K562 (cell line): Measurements from ENCODE around the gene FAM110D. TPM values are rescaled to one million over a fixed set of nuclear protein-coding genes. Genes with fewer than 3 reads are reported as not detected.

Experiments
- ETS2 ChIP-seq: IDR thresholded peaks from 2 replicates; pipeline ENCODE4 v1.6.1; 2016; ENCODE audit warnings: borderline replicate concordance, missing genetic modification characterization, mild to moderate bottlenecking, moderate library complexity, missing compliant biosample characterization; ENCODE audit not compliant: poor library complexity, severe bottlenecking
- HDAC6 ChIP-seq: IDR thresholded peaks from 2 replicates; pipeline ENCODE4 v1.6.1; 2012; ENCODE audit warnings: low read depth, mild to moderate bottlenecking, control low read depth, inconsistent platforms, low read length, moderate library complexity
- HNRNPK ChIP-seq: fragments of 200-400 bp; formaldehyde crosslinking; IDR thresholded peaks from one replicate; pipeline ENCODE4 v1.6.1; 2018; ENCODE audit warnings: mild to moderate bottlenecking, low read depth, low read length; ENCODE audit not compliant: poor library complexity, severe bottlenecking
- HNRNPUL1 ChIP-seq: fragments of 200-400 bp; formaldehyde crosslinking; IDR thresholded peaks from 2 replicates; pipeline ENCODE4 v1.6.1; 2017; ENCODE audit warnings: low read length
- RNF2 ChIP-seq: sonication (generic); IDR thresholded peaks from 2 replicates; pipeline ENCODE4 v1.6.1; 2016
- polyA plus RNA-seq, 8 experiments: library from polyadenylated mRNA; depleted of rRNA in 4 of 8; stranded (reverse) in 5 of 8; unstranded in 3 of 8; fragments of >200 nt; fragmentation: Nextera tagmentation in 2 of 8; fragmentation: Illumina TruSeq in 1 of 8; extraction: Ambion mirVana in 2 of 8; extraction: Trizol in 1 of 8; gene quantifications; 2 replicates each; pipeline versions ENCODE4 v1.2.1 to v1.2.3, GENCODE V29; 2011 to 2014; ENCODE audit warnings: inconsistent platforms in 1 of 8, missing spikeins in 1 of 8
- total RNA-seq, 7 experiments: library from RNA; depleted of rRNA in 6 of 7; stranded (reverse); fragments of >200 nt in 6 of 7; fragmentation: Illumina TruSeq in 2 of 7; extraction: Trizol in 2 of 7; gene quantifications; 2 replicates each; pipeline versions ENCODE4 v1.2.1 to v1.2.3, GENCODE V29; 2011 to 2021; ENCODE audit warnings: low replicate concordance in 1 of 7
- TF ChIP-seq, protein P1 (sequence below): sonication (generic); formaldehyde crosslinking; IDR thresholded peaks from 2 replicates; pipeline ENCODE4 v1.8.0; 2022; ENCODE audit warnings: missing genetic modification reagents, mild to moderate bottlenecking, borderline replicate concordance
- TF ChIP-seq, protein P2 (sequence below), 2 experiments: fragments of 450-650 bp in 1 of 2; sonication (generic) in 1 of 2; formaldehyde crosslinking in 1 of 2; IDR thresholded peaks; 2 replicates each; pipeline versions ENCODE4 v1.7.1 to v1.9.0; 2016 to 2022; ENCODE audit warnings: inconsistent platforms in 1 of 2, mild to moderate bottlenecking in 1 of 2, missing genetic modification reagents in 1 of 2

FAM110D gene
- total and polyA plus RNA-seq, 9 of the 15 experiments (the other 6 are each of a cell fraction or from before 2014, with no cell fraction given) = 0.04 to 1.1 (median 0.33) TPM

DNA sequence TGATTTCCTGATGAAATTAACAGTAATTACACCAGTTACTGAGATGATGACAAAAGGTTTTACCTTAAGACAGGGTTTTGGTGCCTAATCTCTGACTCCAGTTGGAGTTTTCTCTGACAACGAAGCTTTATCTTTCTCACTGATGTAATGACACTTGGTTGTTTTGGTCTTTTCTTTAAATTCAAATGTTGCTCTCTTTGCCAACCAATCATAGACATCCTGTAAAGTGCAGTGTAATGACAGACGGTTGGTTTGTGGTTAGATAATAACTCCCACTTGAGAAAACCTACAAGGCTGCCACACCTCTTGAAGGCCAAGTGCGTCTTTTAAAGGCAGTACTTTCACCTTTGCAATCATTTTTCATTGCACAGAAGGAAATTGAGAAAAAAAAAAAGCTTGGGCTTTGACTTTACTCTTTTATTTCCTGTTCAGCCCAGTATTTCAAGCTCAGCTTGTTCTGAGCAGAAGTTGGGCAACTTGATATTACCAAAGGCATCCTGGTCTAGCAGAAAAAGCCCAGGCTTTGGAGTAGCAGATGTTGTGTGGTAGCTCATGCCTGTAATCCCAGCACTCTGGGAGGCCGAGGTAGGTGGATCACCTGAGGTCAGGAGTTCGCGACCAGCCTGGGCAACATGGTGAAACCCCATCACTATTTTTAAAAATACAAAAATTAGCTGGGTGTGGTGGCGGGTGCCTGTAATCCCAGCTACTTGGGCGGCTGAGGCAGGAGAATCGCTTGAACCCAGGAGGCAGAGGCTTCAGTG is 32.4 kb upstream of the FAM110D start (continued):
- TF ChIP-seq, protein P1, sequence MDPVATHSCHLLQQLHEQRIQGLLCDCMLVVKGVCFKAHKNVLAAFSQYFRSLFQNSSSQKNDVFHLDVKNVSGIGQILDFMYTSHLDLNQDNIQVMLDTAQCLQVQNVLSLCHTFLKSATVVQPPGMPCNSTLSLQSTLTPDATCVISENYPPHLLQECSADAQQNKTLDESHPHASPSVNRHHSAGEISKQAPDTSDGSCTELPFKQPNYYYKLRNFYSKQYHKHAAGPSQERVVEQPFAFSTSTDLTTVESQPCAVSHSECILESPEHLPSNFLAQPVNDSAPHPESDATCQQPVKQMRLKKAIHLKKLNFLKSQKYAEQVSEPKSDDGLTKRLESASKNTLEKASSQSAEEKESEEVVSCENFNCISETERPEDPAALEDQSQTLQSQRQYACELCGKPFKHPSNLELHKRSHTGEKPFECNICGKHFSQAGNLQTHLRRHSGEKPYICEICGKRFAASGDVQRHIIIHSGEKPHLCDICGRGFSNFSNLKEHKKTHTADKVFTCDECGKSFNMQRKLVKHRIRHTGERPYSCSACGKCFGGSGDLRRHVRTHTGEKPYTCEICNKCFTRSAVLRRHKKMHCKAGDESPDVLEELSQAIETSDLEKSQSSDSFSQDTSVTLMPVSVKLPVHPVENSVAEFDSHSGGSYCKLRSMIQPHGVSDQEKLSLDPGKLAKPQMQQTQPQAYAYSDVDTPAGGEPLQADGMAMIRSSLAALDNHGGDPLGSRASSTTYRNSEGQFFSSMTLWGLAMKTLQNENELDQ (CRISPR knock-in tag) = no peak
- TF ChIP-seq HDAC6 (no peak), ETS2 (tag) (no peak), HNRNPUL1 (no peak), HNRNPK (no peak), RNF2 (peak; percentile 97)
- TF ChIP-seq, protein P2, sequence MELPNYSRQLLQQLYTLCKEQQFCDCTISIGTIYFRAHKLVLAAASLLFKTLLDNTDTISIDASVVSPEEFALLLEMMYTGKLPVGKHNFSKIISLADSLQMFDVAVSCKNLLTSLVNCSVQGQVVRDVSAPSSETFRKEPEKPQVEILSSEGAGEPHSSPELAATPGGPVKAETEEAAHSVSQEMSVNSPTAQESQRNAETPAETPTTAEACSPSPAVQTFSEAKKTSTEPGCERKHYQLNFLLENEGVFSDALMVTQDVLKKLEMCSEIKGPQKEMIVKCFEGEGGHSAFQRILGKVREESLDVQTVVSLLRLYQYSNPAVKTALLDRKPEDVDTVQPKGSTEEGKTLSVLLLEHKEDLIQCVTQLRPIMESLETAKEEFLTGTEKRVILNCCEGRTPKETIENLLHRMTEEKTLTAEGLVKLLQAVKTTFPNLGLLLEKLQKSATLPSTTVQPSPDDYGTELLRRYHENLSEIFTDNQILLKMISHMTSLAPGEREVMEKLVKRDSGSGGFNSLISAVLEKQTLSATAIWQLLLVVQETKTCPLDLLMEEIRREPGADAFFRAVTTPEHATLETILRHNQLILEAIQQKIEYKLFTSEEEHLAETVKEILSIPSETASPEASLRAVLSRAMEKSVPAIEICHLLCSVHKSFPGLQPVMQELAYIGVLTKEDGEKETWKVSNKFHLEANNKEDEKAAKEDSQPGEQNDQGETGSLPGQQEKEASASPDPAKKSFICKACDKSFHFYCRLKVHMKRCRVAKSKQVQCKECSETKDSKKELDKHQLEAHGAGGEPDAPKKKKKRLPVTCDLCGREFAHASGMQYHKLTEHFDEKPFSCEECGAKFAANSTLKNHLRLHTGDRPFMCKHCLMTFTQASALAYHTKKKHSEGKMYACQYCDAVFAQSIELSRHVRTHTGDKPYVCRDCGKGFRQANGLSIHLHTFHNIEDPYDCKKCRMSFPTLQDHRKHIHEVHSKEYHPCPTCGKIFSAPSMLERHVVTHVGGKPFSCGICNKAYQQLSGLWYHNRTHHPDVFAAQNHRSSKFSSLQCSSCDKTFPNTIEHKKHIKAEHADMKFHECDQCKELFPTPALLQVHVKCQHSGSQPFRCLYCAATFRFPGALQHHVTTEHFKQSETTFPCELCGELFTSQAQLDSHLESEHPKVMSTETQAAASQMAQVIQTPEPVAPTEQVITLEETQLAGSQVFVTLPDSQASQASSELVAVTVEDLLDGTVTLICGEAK (IDR thresholded peaks at IDR 0.05) = peak; percentile 76; the same call in 1 of the 2 replicates
- TF ChIP-seq, protein P2 (CRISPR knock-in tag; IDR thresholded peaks at IDR 0.05) = no peak
